ENCODE measurements around the gene YES1. TPM values are rescaled to one million over a fixed set of nuclear protein-coding genes. Genes with fewer than 3 reads are reported as not detected.
A peak's percentile ranks its signal among the peaks of the same experiment; 100 is the strongest.
"Not testable (repeated sequence)": the region's sequence is repeated elsewhere in the genome, so short reads cannot be mapped to it uniquely, and the experiment has no call there.

Gene YES1
- total RNA-seq, 1 donor from 2014 or later = 190 TPM

DNA sequence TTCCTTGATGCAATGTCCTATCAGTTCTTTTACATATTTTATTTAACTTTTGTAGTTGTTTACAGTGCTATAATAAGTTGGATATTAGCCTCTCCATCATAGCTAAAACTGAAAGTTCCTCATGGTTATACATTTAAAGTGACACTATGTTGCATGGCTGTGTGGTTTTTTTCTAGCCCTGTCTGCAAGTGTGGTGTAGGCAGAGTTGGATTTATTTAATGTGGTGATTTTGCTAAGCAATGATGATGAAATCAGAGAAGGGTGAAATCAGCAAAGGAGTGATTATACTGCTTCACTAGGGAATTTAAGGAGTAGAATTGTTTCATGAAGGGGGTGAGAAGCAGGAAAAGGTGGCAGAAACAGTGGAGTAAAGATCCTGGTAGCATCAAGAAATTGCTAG lies 81.3 kb downstream of the YES1 start:
- no peak for DNase-seq (ENCODE audit: low spot score)
- Mint-ChIP-seq H3K36me3 (ENCODE audit: low read depth, unreplicated experiment) (peaks cover 45% of the 10 kb centered on the region), H3K9me3 (ENCODE audit: unreplicated experiment) (no peaks in the 10 kb centered on the region), H3K4me3 (ENCODE audit: unreplicated experiment) (peak overlapping the region; percentile 64), H3K4me1 (ENCODE audit: unreplicated experiment) (no peaks in the 10 kb centered on the region), H3K27ac (ENCODE audit: unreplicated experiment) (no peak overlapping the region), H3K27me3 (ENCODE audit: unreplicated experiment) (no peaks in the 10 kb centered on the region)
- TF ChIP-seq CTCF (IDR thresholded peaks at IDR 0.05; ENCODE audit: unreplicated experiment) = no peak

DNA sequence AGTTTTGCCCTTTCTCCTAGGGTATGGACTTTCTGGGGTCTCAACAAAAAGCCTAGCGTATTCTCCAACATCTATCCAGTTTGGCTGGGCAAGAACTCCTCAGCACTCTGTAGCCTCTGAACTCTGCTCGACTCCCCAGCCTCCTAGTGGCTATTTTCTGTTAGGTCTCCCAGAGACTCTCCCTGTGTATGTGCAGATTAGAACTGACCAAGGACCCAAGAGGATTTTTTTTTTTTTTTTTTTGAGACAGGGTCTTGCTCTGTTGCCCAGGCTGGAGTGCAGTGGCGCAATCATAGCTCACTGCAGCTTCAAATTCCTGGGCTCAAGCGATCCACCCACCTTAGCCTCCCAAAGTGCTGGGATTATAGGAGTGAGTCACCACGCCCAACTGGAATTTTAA lies 81.9 kb downstream of the YES1 start:
- peak overlapping the region; percentile 62 for H3K4me3 Mint-ChIP-seq (ENCODE audit: unreplicated experiment)
- not testable (repeated sequence) for H3K9me3 Mint-ChIP-seq (ENCODE audit: unreplicated experiment); H3K27me3 Mint-ChIP-seq (ENCODE audit: unreplicated experiment); H3K4me1 Mint-ChIP-seq (ENCODE audit: unreplicated experiment)
- TF ChIP-seq CTCF (IDR thresholded peaks at IDR 0.05; ENCODE audit: unreplicated experiment) = peak; percentile 28
- peaks cover 41% of the 10 kb centered on the region for H3K36me3 Mint-ChIP-seq (ENCODE audit: low read depth, unreplicated experiment)
- peak overlapping the region; percentile 24 for H3K27ac Mint-ChIP-seq (ENCODE audit: unreplicated experiment)
- peak; percentile 26 for DNase-seq (ENCODE audit: low spot score)

GRCh38 chr18:725646-726045 lies 86.4 kb downstream of the YES1 start:
- H3K36me3 Mint-ChIP-seq (ENCODE audit: low read depth, unreplicated experiment) = peaks cover 43% of the 10 kb centered on the region

DNA sequence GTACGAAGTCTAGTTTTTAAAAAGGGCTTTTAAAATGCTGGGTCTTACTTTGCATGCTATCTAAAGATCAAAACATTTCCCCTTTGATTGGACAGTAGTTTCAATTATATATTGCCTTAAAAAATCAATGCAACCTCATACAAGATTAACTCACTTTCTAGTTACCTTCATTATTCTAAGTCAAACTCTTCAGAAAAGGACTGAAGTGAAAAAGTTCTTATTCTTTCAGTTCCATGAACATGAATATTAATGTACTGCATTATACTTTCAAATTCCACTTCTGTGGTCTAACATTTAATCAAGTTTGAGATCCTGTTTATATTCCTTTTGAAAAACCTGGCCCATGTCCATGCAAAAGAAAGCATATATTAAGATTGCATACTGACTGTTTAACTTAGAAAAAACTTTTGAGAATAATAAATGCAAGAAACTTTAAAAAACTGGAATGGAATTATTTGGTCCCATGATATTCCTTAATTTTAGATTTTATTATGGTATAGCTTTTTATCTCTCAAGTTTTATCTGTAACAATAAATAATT lies 88.4 kb downstream of the YES1 start:
- Mint-ChIP-seq H3K27me3 (ENCODE audit: unreplicated experiment) (no peaks in the 10 kb centered on the region), H3K36me3 (ENCODE audit: low read depth, unreplicated experiment) (peaks cover 41% of the 10 kb centered on the region), H3K4me1 (ENCODE audit: unreplicated experiment) (no peaks in the 10 kb centered on the region), H3K4me3 (ENCODE audit: unreplicated experiment) (no peak overlapping the region), H3K27ac (ENCODE audit: unreplicated experiment) (no peak overlapping the region), H3K9me3 (ENCODE audit: unreplicated experiment) (no peaks in the 10 kb centered on the region)
- TF ChIP-seq CTCF (IDR thresholded peaks at IDR 0.05; ENCODE audit: unreplicated experiment) = no peak
- no peak for DNase-seq (ENCODE audit: low spot score)

More at GRCh38 chr18:725646-726045, 86.4 kb downstream of the YES1 start:
- TF ChIP-seq CTCF (IDR thresholded peaks at IDR 0.05; ENCODE audit: unreplicated experiment) = no peak
- no peak for DNase-seq (ENCODE audit: low spot score)
- Mint-ChIP-seq H3K27me3 (ENCODE audit: unreplicated experiment) (no peaks in the 10 kb centered on the region), H3K4me3 (ENCODE audit: unreplicated experiment) (no peak overlapping the region), H3K4me1 (ENCODE audit: unreplicated experiment) (no peaks in the 10 kb centered on the region), H3K9me3 (ENCODE audit: unreplicated experiment) (no peaks in the 10 kb centered on the region), H3K27ac (ENCODE audit: unreplicated experiment) (no peak overlapping the region)

- no peaks in the 10 kb centered on the region for H3K9me3 Mint-ChIP-seq (ENCODE audit: unreplicated experiment)
- H3K36me3 Mint-ChIP-seq (ENCODE audit: low read depth, unreplicated experiment) = peaks cover 16% of the 10 kb centered on the region
- no peak overlapping the region for H3K4me3 Mint-ChIP-seq (ENCODE audit: unreplicated experiment)
- H3K27ac Mint-ChIP-seq (ENCODE audit: unreplicated experiment) = no peak overlapping the region
- TF ChIP-seq CTCF (IDR thresholded peaks at IDR 0.05; ENCODE audit: unreplicated experiment) = no peak
- no peak for DNase-seq (ENCODE audit: low spot score)
- H3K4me1 Mint-ChIP-seq (ENCODE audit: unreplicated experiment) = no peaks in the 10 kb centered on the region
- H3K27me3 Mint-ChIP-seq (ENCODE audit: unreplicated experiment) = peaks cover 3% of the 10 kb centered on the region
Observed at GRCh38 chr18:717003-717402, 95.0 kb downstream of the YES1 start.

All from endothelial cell (in vitro differentiated cells).